DND-41 (cell line): ENCODE results near the gene SHISA7.

ENCODE experiments used
- ATAC-seq: fragments of 200-7000 bp; cut with Tn5 transposase; 3 replicates; pipeline ENCODE4 v1.9.1; 2021; ENCODE audit warnings: low read depth; ENCODE audit not compliant: insufficient read depth
- DNase-seq: peaks from one replicate; pipeline ENCODE4 v3.0.0-alpha.2; 2020
- H2AFZ ChIP-seq: 2 replicates; pipeline ENCODE4 v1.6.0; 2012; ENCODE audit warnings: low read depth, low read length
- H3K27ac ChIP-seq: 2 replicates; pipeline ENCODE4 v1.5.1; 2012; ENCODE audit warnings: low read length, inconsistent platforms
- H3K27me3 ChIP-seq: fragments of 200-600 bp; sonication (generic); 2 replicates; pipeline ENCODE4 v1.6.0; 2012; ENCODE audit warnings: low read length, mild to moderate bottlenecking, inconsistent platforms; ENCODE audit not compliant: insufficient read depth, poor library complexity
- H3K36me3 ChIP-seq: 2 replicates; pipeline ENCODE4 v1.5.1; 2012; ENCODE audit warnings: low read length, inconsistent platforms; ENCODE audit not compliant: insufficient read depth
- H3K4me1 ChIP-seq: 2 replicates; pipeline ENCODE4 v1.5.1; 2012; ENCODE audit warnings: mild to moderate bottlenecking, low read length; ENCODE audit not compliant: insufficient read depth
- H3K4me2 ChIP-seq: 2 replicates; pipeline ENCODE4 v1.6.0; 2012; ENCODE audit warnings: mild to moderate bottlenecking, moderate library complexity, low read length, inconsistent platforms; ENCODE audit not compliant: insufficient read depth
- H3K4me3 ChIP-seq, 2 experiments: fragments of 200-600 bp in 1 of 2; shearing (Covaris generic) in 1 of 2; 2 replicates each; pipeline ENCODE4 v1.5.1; 2012 to 2016; ENCODE audit warnings: inconsistent platforms in 2 of 2, low read length in 2 of 2, mild to moderate bottlenecking in 2 of 2, low read depth in 1 of 2, moderate library complexity in 1 of 2
- H3K79me2 ChIP-seq: 2 replicates; pipeline ENCODE4 v1.6.0; 2012; ENCODE audit warnings: low read length, inconsistent platforms; ENCODE audit not compliant: insufficient read depth
- H3K9ac ChIP-seq: 2 replicates; pipeline ENCODE4 v1.6.0; 2012; ENCODE audit warnings: low read depth, mild to moderate bottlenecking, inconsistent platforms, low read length, moderate library complexity
- H3K9me3 ChIP-seq: 2 replicates; pipeline ENCODE4 v1.5.1; 2012; ENCODE audit warnings: low read length, moderate library complexity, mild to moderate bottlenecking, inconsistent platforms; ENCODE audit not compliant: insufficient read depth, severe bottlenecking
- H4K20me1 ChIP-seq: 2 replicates; pipeline ENCODE4 v1.6.0; 2012; ENCODE audit warnings: low read length; ENCODE audit not compliant: insufficient read depth
- CTCF ChIP-seq: IDR thresholded peaks from 2 replicates; pipeline ENCODE4 v1.5.1; 2012; ENCODE audit warnings: borderline replicate concordance, low read length, moderate library complexity, mild to moderate bottlenecking; ENCODE audit not compliant: poor library complexity, severe bottlenecking; ENCODE audit errors: extremely low read depth
- EZH2 ChIP-seq: IDR thresholded peaks from 3 replicates; pipeline ENCODE4 v1.6.1; 2012; ENCODE audit warnings: borderline replicate concordance, low read depth, mild to moderate bottlenecking, moderate library complexity, low read length, inconsistent platforms; ENCODE audit not compliant: severe bottlenecking

Gene SHISA7

GRCh38 chr19:55432241-55432959, 10.7 kb downstream of the SHISA7 start:
- DNase-seq (no peak), ATAC-seq (no peak)
- Histone ChIP-seq H2AFZ (no peak overlapping the region), H3K4me2 (no peak overlapping the region), H3K4me3 (no peak overlapping the region), H3K9ac (no peak overlapping the region), H3K9me3 (no peaks in the 10 kb centered on the region), H3K4me1 (no peaks in the 10 kb centered on the region), H3K27ac (no peak overlapping the region), H3K27me3 (no peaks in the 10 kb centered on the region), H4K20me1 (no peaks in the 10 kb centered on the region), H3K36me3 (no peaks in the 10 kb centered on the region), H3K79me2 (no peaks in the 10 kb centered on the region)
- no peak for TF ChIP-seq CTCF
- no peak for TF ChIP-seq EZH2

- TF ChIP-seq CTCF (no peak), EZH2 (no peak)
- H3K9me3 ChIP-seq = no peaks in the 10 kb centered on the region
- H2AFZ ChIP-seq = no peak overlapping the region
- H3K27me3 ChIP-seq = no peaks in the 10 kb centered on the region
- no peak overlapping the region for H3K9ac ChIP-seq
- ATAC-seq (no peak), DNase-seq (no peak)
- no peaks in the 10 kb centered on the region for H3K4me1 ChIP-seq
- no peaks in the 10 kb centered on the region for H3K79me2 ChIP-seq
- H3K4me2 ChIP-seq = no peak overlapping the region
- H4K20me1 ChIP-seq = no peaks in the 10 kb centered on the region
- no peaks in the 10 kb centered on the region for H3K36me3 ChIP-seq
- H3K27ac ChIP-seq = no peak overlapping the region
- H3K4me3 ChIP-seq = no peak overlapping the region
Observed at GRCh38 chr19:55431183-55431582, 11.9 kb downstream of the SHISA7 start.

- DNase-seq (no peak), ATAC-seq (no peak)
- TF ChIP-seq EZH2 (no peak), CTCF (no peak)
- no peaks in the 10 kb centered on the region for H3K9me3 ChIP-seq
- no peaks in the 10 kb centered on the region for H3K36me3 ChIP-seq
- H3K4me2 ChIP-seq = no peak overlapping the region
- no peak overlapping the region for H3K9ac ChIP-seq
- H3K27ac ChIP-seq = no peak overlapping the region
- H3K27me3 ChIP-seq = no peaks in the 10 kb centered on the region
- H3K4me3 ChIP-seq = no peak overlapping the region
- H4K20me1 ChIP-seq = no peaks in the 10 kb centered on the region
- H2AFZ ChIP-seq = no peak overlapping the region
- H3K4me1 ChIP-seq = peaks cover 16% of the 10 kb centered on the region
- H3K79me2 ChIP-seq = no peaks in the 10 kb centered on the region
Observed at GRCh38 chr19:55426042-55426441, 17.1 kb downstream of the SHISA7 start.
